ENCODE measurements around the gene WAPL.

WAPL gene

DNA sequence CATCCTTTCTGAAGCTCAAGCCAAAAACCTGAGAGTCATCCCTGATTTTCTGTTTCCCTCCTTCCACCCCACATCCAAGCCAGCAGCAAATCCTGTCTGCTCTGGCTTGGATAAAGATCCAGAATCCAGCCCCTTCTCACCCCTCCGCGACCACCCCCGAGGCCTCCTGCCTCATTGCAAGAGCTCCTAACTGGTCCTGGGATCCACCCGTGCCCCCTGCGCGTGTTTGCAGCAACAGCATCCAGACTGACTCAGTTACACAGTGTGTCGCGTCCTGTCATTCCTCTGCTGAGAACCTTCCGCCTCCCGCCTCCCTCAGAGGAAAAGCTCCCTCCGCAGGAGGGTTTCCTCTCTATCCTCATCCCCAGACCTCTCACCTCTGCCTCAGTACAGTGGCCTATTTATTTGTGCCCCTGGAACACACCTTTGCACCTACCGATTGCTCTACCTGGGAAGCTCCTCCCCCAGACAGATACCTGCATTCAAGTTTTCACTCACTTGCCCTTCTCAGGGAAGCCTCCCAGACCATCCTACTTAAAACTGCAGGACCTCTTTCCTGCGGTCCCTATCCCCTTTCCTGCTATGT is 133.4 kb downstream of the WAPL start:
- DNase-seq = no peak

DNA sequence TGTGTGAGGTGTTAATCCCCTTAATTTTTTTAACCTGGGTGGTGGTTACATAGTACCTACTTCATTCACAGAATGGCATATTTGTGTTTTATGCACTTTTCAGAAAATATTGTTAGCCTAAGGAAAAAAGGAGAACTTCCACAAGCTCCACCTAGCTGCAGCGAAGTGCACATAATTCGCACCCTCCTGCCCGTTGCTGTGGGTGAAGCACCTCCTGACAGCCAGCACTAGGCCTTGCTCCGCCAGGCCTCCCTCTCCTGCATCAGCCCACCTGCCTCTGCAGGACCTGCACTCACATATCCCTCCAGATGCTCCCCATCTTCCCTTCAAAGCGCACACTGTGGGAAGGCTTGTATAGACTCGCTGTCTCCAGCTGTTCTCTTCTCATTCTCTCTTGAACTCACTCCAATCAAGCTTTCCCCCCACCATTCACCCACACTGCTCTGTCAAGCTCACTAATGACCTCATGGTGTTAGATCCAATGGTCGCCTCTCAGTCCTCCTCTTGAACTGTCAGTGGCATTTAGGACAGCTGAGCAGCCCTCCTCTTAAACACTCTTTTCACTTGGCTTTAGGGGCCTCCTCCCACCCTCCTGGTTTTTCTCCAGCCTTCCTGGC is 134.3 kb downstream of the WAPL start:
- DNase-seq = no peak

DNA sequence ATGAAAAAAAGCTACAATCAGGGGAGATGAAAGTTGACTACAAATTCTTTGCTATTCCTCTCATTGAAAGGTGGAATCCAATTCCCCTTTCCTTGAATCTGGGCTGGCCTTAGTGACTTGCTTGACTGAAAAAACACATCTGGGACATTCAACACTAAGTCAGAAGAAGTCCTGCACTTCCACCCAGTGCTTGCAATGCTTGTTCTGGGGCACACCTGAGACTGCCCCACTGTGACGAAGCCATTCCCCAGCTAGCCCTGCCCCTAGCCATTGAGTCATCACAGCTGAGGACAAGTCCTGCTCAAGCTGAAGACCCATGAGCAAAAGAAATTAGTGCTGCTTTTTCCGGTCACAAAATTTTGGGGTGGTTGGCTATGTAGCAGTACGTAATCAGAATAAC is 135.8 kb downstream of the WAPL start:
- DNase-seq = no peak
